Neural cell (in vitro differentiated cells): ENCODE measurements around the gene TRIM24. TPM values are rescaled to one million over a fixed set of nuclear protein-coding genes. Genes with fewer than 3 reads are reported as not detected.

Experiments
- H2AFZ ChIP-seq: fragments of 200-600, 300-800 bp; sonication (generic), shearing (Covaris generic); 2 replicates; pipeline ENCODE4 v1.6.0; 2014; ENCODE audit warnings: low read depth, mild to moderate bottlenecking, antibody characterized with exemption, low read length, moderate library complexity
- H3F3A ChIP-seq: fragments of 200-600 bp; shearing (Covaris generic); 2 replicates; pipeline ENCODE4 v1.6.1; 2016; ENCODE audit warnings: mild to moderate bottlenecking, moderate library complexity, mixed read lengths, antibody characterized with exemption, low read length; ENCODE audit not compliant: insufficient read depth, poor library complexity, severe bottlenecking
- H3K27ac ChIP-seq: fragments of 200-600, 300-800 bp; sonication (generic), shearing (Covaris generic); 2 replicates; pipeline ENCODE4 v1.5.1; 2014; ENCODE audit warnings: mild to moderate bottlenecking, low read length, moderate library complexity
- H3K27me3 ChIP-seq: fragments of 300-800, 200-600 bp; sonication (generic), shearing (Covaris generic); 2 replicates; pipeline ENCODE4 v1.6.0; 2014; ENCODE audit warnings: mild to moderate bottlenecking, low read depth, low read length, moderate library complexity; ENCODE audit not compliant: insufficient read depth
- H3K36me3 ChIP-seq: fragments of 300-800, 200-600 bp; sonication (generic), shearing (Covaris generic); 2 replicates; pipeline ENCODE4 v1.5.1; 2014; ENCODE audit warnings: mild to moderate bottlenecking, antibody characterized with exemption, low read length, moderate library complexity; ENCODE audit not compliant: insufficient read depth
- H3K4me2 ChIP-seq: fragments of 300-800, 200-600 bp; sonication (generic), shearing (Covaris generic); 2 replicates; pipeline ENCODE4 v1.6.0; 2014; ENCODE audit warnings: mild to moderate bottlenecking, low read length
- H3K4me3 ChIP-seq: fragments of 300-800, 200-600 bp; sonication (generic), shearing (Covaris generic); 2 replicates; pipeline ENCODE4 v1.5.1; 2014; ENCODE audit warnings: mild to moderate bottlenecking, low read length, moderate library complexity
- H3K79me2 ChIP-seq: fragments of 200-600 bp; shearing (Covaris generic); replicated peaks from 2 replicates; pipeline ENCODE4 v1.6.0; 2014; ENCODE audit warnings: mild to moderate bottlenecking, low read length, moderate library complexity; ENCODE audit not compliant: insufficient read depth
- H3K9ac ChIP-seq: fragments of 300-800, 200-600 bp; sonication (generic), shearing (Covaris generic); 2 replicates; pipeline ENCODE4 v1.6.1; 2016; ENCODE audit warnings: mild to moderate bottlenecking, low read length, mixed read lengths
- H3K9me2 ChIP-seq: fragments of 200-600 bp; shearing (Covaris generic); 2 replicates; pipeline ENCODE4 v1.6.1; 2016; ENCODE audit warnings: mild to moderate bottlenecking, low read length, mixed read lengths; ENCODE audit not compliant: insufficient read depth
- H3K9me3 ChIP-seq: fragments of 200-600, 300-800 bp; sonication (generic), shearing (Covaris generic); 2 replicates; pipeline ENCODE4 v1.6.1; 2016; ENCODE audit warnings: mild to moderate bottlenecking, mixed run types, low read length, moderate library complexity, mixed read lengths
- H4K20me1 ChIP-seq: fragments of 200-600 bp; shearing (Covaris generic); 2 replicates; pipeline ENCODE4 v1.6.1; 2016; ENCODE audit warnings: mild to moderate bottlenecking, mixed run types; ENCODE audit not compliant: insufficient read depth
- CTCF ChIP-seq: fragments of 450-650 bp; IDR thresholded peaks from 2 replicates; pipeline ENCODE4 v1.5.1; 2014; ENCODE audit warnings: antibody characterized with exemption, mild to moderate bottlenecking, moderate library complexity; ENCODE audit not compliant: poor library complexity, severe bottlenecking
- EP300 ChIP-seq: fragments of 450-650 bp; conservative IDR thresholded peaks from 2 replicates; pipeline ENCODE4 v1.6.1; 2014; ENCODE audit warnings: antibody characterized with exemption, mild to moderate bottlenecking, moderate library complexity; ENCODE audit not compliant: poor library complexity, severe bottlenecking
- EZH2 ChIP-seq: fragments of 200-600, 300-800 bp; shearing (Covaris generic), sonication (generic); IDR thresholded peaks from 2 replicates; pipeline ENCODE4 v1.6.1; 2014; ENCODE audit warnings: antibody characterized with exemption, low read length, borderline replicate concordance, mild to moderate bottlenecking; ENCODE audit not compliant: insufficient read depth, poor library complexity, severe bottlenecking
- MXI1 ChIP-seq: fragments of 450-650 bp; conservative IDR thresholded peaks from 2 replicates; pipeline ENCODE4 v1.6.1; 2014; ENCODE audit warnings: antibody characterized with exemption, mild to moderate bottlenecking; ENCODE audit not compliant: poor library complexity, severe bottlenecking
- POLR2AphosphoS5 ChIP-seq: IDR thresholded peaks from 2 replicates; pipeline ENCODE4 v1.6.1; 2012
- RAD21 ChIP-seq: fragments of 450-650 bp; conservative IDR thresholded peaks from 2 replicates; pipeline ENCODE4 v1.6.1; 2014; ENCODE audit warnings: antibody characterized with exemption, mild to moderate bottlenecking, moderate library complexity
- REST ChIP-seq: IDR thresholded peaks from 2 replicates; pipeline ENCODE4 v1.6.1; 2012; ENCODE audit warnings: borderline replicate concordance
- SMC3 ChIP-seq: fragments of 450-650 bp; conservative IDR thresholded peaks from 2 replicates; pipeline ENCODE4 v1.6.1; 2014; ENCODE audit warnings: antibody characterized with exemption, mild to moderate bottlenecking, moderate library complexity; ENCODE audit not compliant: poor library complexity
- TAF1 ChIP-seq: IDR thresholded peaks from 2 replicates; pipeline ENCODE4 v1.6.1; 2012; ENCODE audit warnings: low read depth
- polyA plus RNA-seq: library from polyadenylated mRNA; depleted of rRNA; stranded (reverse); fragments of >200 nt; gene quantifications from 2 replicates; pipeline ENCODE4 v1.2.3, GENCODE V29; 2014

Gene TRIM24
- polyA plus RNA-seq, 1 donor from 2014 or later: 47.1 TPM

GRCh38 chr7:138502023-138502767, 42.1 kb downstream of the TRIM24 start:
- no peak overlapping the region for H2AFZ ChIP-seq
- no peak overlapping the region for H3K4me3 ChIP-seq
- no peak overlapping the region for H3K27ac ChIP-seq
- H3K4me2 ChIP-seq: no peak overlapping the region
- H3K27me3 ChIP-seq: no peaks in the 10 kb centered on the region
- no peaks in the 10 kb centered on the region for H3F3A ChIP-seq
- no peaks in the 10 kb centered on the region for H3K36me3 ChIP-seq
- H3K9ac ChIP-seq: no peak overlapping the region
- H3K9me2 ChIP-seq: no peaks in the 10 kb centered on the region
- peaks cover 100% of the 10 kb centered on the region for H3K79me2 ChIP-seq
- TF ChIP-seq MXI1: no peak
- H4K20me1 ChIP-seq: no peaks in the 10 kb centered on the region
- no peaks in the 10 kb centered on the region for H3K9me3 ChIP-seq

GRCh38 chr7:138505361-138505873, 45.4 kb downstream of the TRIM24 start:
- Histone ChIP-seq H4K20me1 (no peaks in the 10 kb centered on the region), H3K27me3 (no peaks in the 10 kb centered on the region), H2AFZ (no peak overlapping the region), H3K36me3 (no peaks in the 10 kb centered on the region), H3F3A (no peaks in the 10 kb centered on the region), H3K9me3 (no peaks in the 10 kb centered on the region), H3K4me2 (no peak overlapping the region), H3K79me2 (peaks cover 93% of the 10 kb centered on the region), H3K4me3 (no peak overlapping the region), H3K27ac (no peak overlapping the region), H3K9ac (no peak overlapping the region), H3K9me2 (no peaks in the 10 kb centered on the region)
- TF ChIP-seq RAD21: no peak
- TF ChIP-seq TAF1: no peak
- no peak for TF ChIP-seq EP300
- no peak for TF ChIP-seq CTCF
- TF ChIP-seq SMC3: no peak
- TF ChIP-seq REST: no peak
- no peak for TF ChIP-seq POLR2AphosphoS5
- TF ChIP-seq EZH2: no peak
- no peak for TF ChIP-seq MXI1
